HepG2 (cell line): Measurements from ENCODE around the gene HAGH. TPM values are rescaled to one million over a fixed set of nuclear protein-coding genes. Genes with fewer than 3 reads are reported as not detected.

Experiments used
- ATAC-seq: fragments of 200-7000 bp; cut with Tn5 transposase; 3 replicates; pipeline ENCODE4 v1.9.1; 2020; ENCODE audit warnings: mild to moderate bottlenecking, moderate library complexity
- BruUV-seq: library from RNA; stranded (reverse); fragments of 400-500 nt; replicated peaks from 2 replicates; lab custom pipeline; 2021; lab: Mats Ljungman, UMichigan
- CTCF ChIA-PET: fragments of 300-600 bp; formaldehyde crosslinking; extraction: SDS; loops from one replicate; lab custom pipeline; 2021; ENCODE audit warnings: low total read pairs, inconsistent platforms, low intra/inter-chr PET ratio; lab: Yijun Ruan, JAX
- POLR2A ChIA-PET: fragments of 350-600 bp; sonication (Branson Sonifier 250); formaldehyde crosslinking; loops from one replicate; lab custom pipeline; 2020; ENCODE audit warnings: antibody characterized with exemption, inconsistent platforms; lab: Yijun Ruan, JAX
- DNase-seq: peaks from one replicate; pipeline ENCODE4 v3.0.0-alpha.2; 2015; ENCODE audit warnings: low spot score
- FAIRE-seq: peaks from 3 replicates; lab custom pipeline; 2011; peaks lifted over from hg19 to GRCh38; lab: Jason Lieb, UNC
- H2AFZ ChIP-seq: one replicate; pipeline ENCODE4 v1.6.1; 2011; ENCODE audit warnings: low read length, inconsistent platforms
- H3K27ac ChIP-seq: fragments of 300-600 bp; 3 replicates; pipeline ENCODE4 v1.8.0; 2011; ENCODE audit warnings: mixed run types, mild to moderate bottlenecking, mixed read lengths, low read length, inconsistent platforms; ENCODE audit not compliant: insufficient read depth; ENCODE audit errors: extremely low read length
- H3K27me3 ChIP-seq, 2 experiments: fragments of 200-600 bp in 1 of 2; 2 replicates in 1 of 2; 3 replicates in 1 of 2; pipeline versions ENCODE4 v1.6.0 to v1.8.0; 2011; ENCODE audit warnings: low read length in 2 of 2, mild to moderate bottlenecking in 2 of 2, moderate library complexity in 2 of 2, inconsistent platforms in 1 of 2; ENCODE audit not compliant: insufficient read depth in 2 of 2, control insufficient read depth in 1 of 2
- H3K36me3 ChIP-seq, 2 experiments: fragments of 200-600 bp in 1 of 2; replicated peaks in 1 of 2; 2 replicates in 1 of 2; 3 replicates in 1 of 2; pipeline versions ENCODE4 v1.5.1 to v1.8.0; 2011; ENCODE audit warnings: low read length in 2 of 2, inconsistent platforms in 1 of 2; ENCODE audit not compliant: insufficient read depth in 2 of 2, control insufficient read depth in 1 of 2
- H3K4me1 ChIP-seq: 2 replicates; pipeline ENCODE4 v1.5.1; 2012; ENCODE audit warnings: low read length, inconsistent platforms; ENCODE audit not compliant: insufficient read depth
- H3K4me2 ChIP-seq: 2 replicates; pipeline ENCODE4 v1.6.0; 2011; ENCODE audit warnings: low read depth, low read length, inconsistent platforms
- H3K4me3 ChIP-seq, 3 experiments: fragments of 200-600 bp in 1 of 3; sonication (generic), shearing (Covaris generic) in 1 of 3; replicated peaks in 1 of 3; 2 replicates each; pipeline ENCODE4 v1.5.1; 2011 to 2016; ENCODE audit warnings: low read length in 3 of 3, inconsistent platforms in 2 of 3, low read depth in 2 of 3, mild to moderate bottlenecking in 2 of 3, control low read depth in 1 of 3, mixed read lengths in 1 of 3; ENCODE audit not compliant: insufficient read depth in 1 of 3
- H3K79me2 ChIP-seq: one replicate; pipeline ENCODE4 v1.6.1; 2011; ENCODE audit warnings: low read length, inconsistent platforms; ENCODE audit not compliant: insufficient read depth
- H3K9ac ChIP-seq: 2 replicates; pipeline ENCODE4 v1.6.0; 2011; ENCODE audit warnings: mild to moderate bottlenecking, low read depth, low read length, inconsistent platforms; ENCODE audit not compliant: insufficient read depth
- H3K9me3 ChIP-seq: 2 replicates; pipeline ENCODE4 v1.5.1; 2012; ENCODE audit warnings: mild to moderate bottlenecking, low read length
- H4K20me1 ChIP-seq: 2 replicates; pipeline ENCODE4 v1.6.0; 2011; ENCODE audit warnings: inconsistent platforms, mild to moderate bottlenecking, low read length, moderate library complexity; ENCODE audit not compliant: insufficient read depth
- NFIB ChIP-seq: sonication (generic); formaldehyde crosslinking; IDR thresholded peaks from 2 replicates; pipeline ENCODE4 v1.9.0; 2021; ENCODE audit warnings: missing genetic modification reagents, mild to moderate bottlenecking, borderline replicate concordance
- POLR2A ChIP-seq, 2 experiments: IDR thresholded peaks; 2 replicates each; pipeline ENCODE4 v1.6.1; 2011; ENCODE audit warnings: low read depth in 2 of 2, low read length in 2 of 2, mild to moderate bottlenecking in 1 of 2, moderate library complexity in 1 of 2; ENCODE audit not compliant: insufficient read depth in 1 of 2
- ZNF256 ChIP-seq: sonication (generic); formaldehyde crosslinking; conservative IDR thresholded peaks from 2 replicates; pipeline ENCODE4 v1.4.0; 2020; ENCODE audit warnings: missing genetic modification reagents
- ZNF496 ChIP-seq: sonication (generic); formaldehyde crosslinking; IDR thresholded peaks from 2 replicates; pipeline ENCODE4 v1.8.1; 2023; ENCODE audit warnings: mild to moderate bottlenecking, moderate library complexity, missing genetic modification reagents; ENCODE audit not compliant: insufficient replicate concordance
- WGBS: methylation state at CpG from one replicate; pipeline ENCODE4 v1.1.6; 2017; ENCODE audit warnings: low lambda C conversion rate; 5-methylcytosine and 5-hydroxymethylcytosine counted together
- in situ Hi-C: cut with HindIII; loops from 2 replicates; pipeline ENCODE4 v1.10.0; 2017; ENCODE audit warnings: low pct_unique_long_range_greater_than_20kb; ENCODE audit not compliant: extremely low pct_ligation_motif_present
- intact Hi-C: fragments of 100-400 bp; cut with micrococcal nuclease; formaldehyde crosslinking; loops from one replicate; pipeline ENCODE4 v1.10.0; 2022; ENCODE audit not compliant: unreplicated experiment
- polyA plus RNA-seq, 8 experiments: library from polyadenylated mRNA; depleted of rRNA in 3 of 8; stranded (reverse) in 7 of 8; unstranded in 1 of 8; fragments of >200 nt; fragmentation: Illumina TruSeq in 4 of 8; extraction: Trizol in 4 of 8; gene quantifications; 2 replicates each; pipeline versions ENCODE4 v1.2.1 to v1.2.3, GENCODE V29; 2011 to 2016; ENCODE audit warnings: low read depth in 4 of 8, missing spikeins in 1 of 8, mixed read lengths in 1 of 8; ENCODE audit not compliant: insufficient read depth in 1 of 8
- total RNA-seq, 5 experiments: library from RNA; depleted of rRNA; stranded (reverse); fragments of >200 nt; fragmentation: Illumina TruSeq; extraction: Trizol; gene quantifications; 2 replicates each; pipeline ENCODE4 v1.2.3, GENCODE V29; 2016; ENCODE audit warnings: low read depth in 1 of 5

Gene HAGH
- total and polyA plus RNA-seq, 2 of the 13 experiments (the other 11 are each of a cell fraction or from before 2014, with no cell fraction given), result 70.4 to 95.4 TPM

DNA sequence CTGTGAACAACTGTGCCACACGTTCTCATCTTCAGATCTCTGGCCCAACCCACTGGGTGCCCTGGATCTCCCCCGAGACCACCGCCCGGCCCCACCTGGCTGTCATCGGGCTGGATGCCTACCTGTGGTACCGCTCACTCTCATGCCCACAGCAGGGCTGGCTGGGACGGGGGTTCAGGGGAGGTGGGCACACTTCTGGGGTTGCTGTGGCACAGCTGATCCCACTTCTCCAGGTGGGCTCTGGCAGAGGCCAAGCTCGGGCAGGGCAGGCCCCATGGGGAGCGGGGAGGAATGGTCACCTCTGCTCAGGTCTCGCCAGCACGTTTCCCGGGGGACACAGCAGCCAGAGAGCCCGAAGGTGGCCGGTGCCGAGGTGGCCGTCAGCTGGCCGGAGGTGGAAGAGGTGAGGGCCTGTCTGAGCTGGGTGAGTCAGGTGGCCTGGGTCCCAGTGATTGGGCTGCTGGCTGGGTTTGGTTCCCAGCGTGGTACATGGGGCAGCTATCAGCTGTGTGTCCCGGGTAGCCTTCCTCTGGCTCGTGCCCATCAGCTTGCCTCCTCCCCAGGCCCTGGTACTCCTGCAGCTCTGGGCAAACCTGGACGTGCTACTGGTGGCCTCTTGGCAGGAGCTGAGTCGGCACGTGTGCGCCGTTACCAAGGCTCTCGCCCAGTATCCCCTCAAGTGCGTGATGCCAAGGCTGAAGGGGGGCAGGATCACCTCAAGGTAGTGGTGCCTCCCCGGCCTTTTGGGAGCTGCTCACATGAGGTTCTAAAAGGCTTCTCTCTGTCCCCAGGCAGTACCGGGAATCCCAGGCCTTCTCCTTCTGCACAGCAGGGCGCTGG lies 51.4 kb downstream of the HAGH start:
- WGBS, result 97% methylated on average over 24 of the region's 30 CpGs
- Histone ChIP-seq H3K4me2 (peak overlapping the region; percentile 91; the same call in 1 of the 2 replicates), H3K27ac (no peak overlapping the region), H3K9me3 (no peaks in the 10 kb centered on the region), H3K27me3 (no peaks in the 10 kb centered on the region; a peak in 2 of 5 replicates), H3K36me3 (peaks cover 5 to 16% of the 10 kb centered on the region in 2 experiments; a peak in 4 of 5 replicates), H3K4me1 (peaks cover 12% of the 10 kb centered on the region), H4K20me1 (no peaks in the 10 kb centered on the region), H3K79me2 (peaks cover 30% of the 10 kb centered on the region), H3K9ac (no peak overlapping the region), H3K4me3 (no peak overlapping the region; a peak in 1 of 6 replicates), H2AFZ (no peak overlapping the region)
- DNase-seq, result no peak
- CTCF ChIA-PET, result no interaction called here
- BruUV-seq, result no TSS peak
- no peak for ATAC-seq
- TF ChIP-seq ZNF256 (CRISPR knock-in tag), result no peak
- TF ChIP-seq POLR2A (IDR thresholded peaks at IDR 0.05; ENCODE audit: insufficient read depth in 1 of 2, low read depth in 2 of 2, low read length in 2 of 2), result 0 out of 4 replicates have a peak, but pooled peaks of 1 of the 2 experiments have one; percentile 20
- POLR2A ChIA-PET, result interaction anchor here (1.1 to 3.8 kb wide), 3 partner anchors 8 to 49 kb away, joined by 4 to 23 read pairs (median 10); partner anchors contain the start of genes IGFALS, NUBP2 and SPSB3
- in situ Hi-C loops, result no loop called here
- intact Hi-C loops, result no loop called here
- no peak for FAIRE-seq

DNA sequence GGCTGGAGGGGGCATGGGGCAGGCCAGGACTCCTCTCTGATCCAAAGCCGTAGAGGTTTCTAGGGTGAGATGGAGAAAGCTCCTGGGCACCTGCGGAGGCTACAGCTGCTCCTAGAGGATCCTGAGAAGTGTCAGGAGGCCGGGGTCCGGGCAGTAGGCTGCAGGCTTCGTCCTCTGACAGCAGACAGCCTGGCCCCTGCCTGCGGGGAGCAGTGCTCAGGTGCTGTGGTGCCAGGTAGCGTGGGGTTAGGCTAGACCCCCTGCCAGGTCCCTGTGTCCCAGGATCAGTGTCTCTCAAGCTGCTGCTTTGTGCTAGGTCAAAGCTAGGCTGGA lies 52.2 kb downstream of the HAGH start:
- peaks cover 12% of the 10 kb centered on the region for H3K4me1 ChIP-seq
- TF ChIP-seq ZNF496 (CRISPR knock-in tag) (no peak), NFIB (CRISPR knock-in tag) (0 out of 2 replicates have a peak, but pooled peaks have one; percentile 78)
- TF ChIP-seq, all 625 proteins: peak for 1
- H4K20me1 ChIP-seq, result no peaks in the 10 kb centered on the region
- DNase-seq (no peak), FAIRE-seq (no peak), ATAC-seq (no peak)
- no peak overlapping the region for H2AFZ ChIP-seq
- no peaks in the 10 kb centered on the region; a peak in 2 of 5 replicates for H3K27me3 ChIP-seq
- no CpG with 5 or more reads among the region's 7 CpGs for WGBS
- ChIA-PET POLR2A (interaction anchor here (1.0 to 3.8 kb wide), 4 partner anchors 8 to 53 kb away, joined by 4 to 23 read pairs (median 7); partner anchors contain the start of genes FAHD1, IGFALS, NUBP2 and SPSB3), CTCF (interaction anchor here (2.2 kb wide), 1 partner anchor 49 kb away, joined by 9 read pairs; no protein-coding TSS in a partner anchor)
- H3K4me3 ChIP-seq, result peak overlapping the region; percentile 94 to 96 (median 95)
- no TSS peak for BruUV-seq
- peak overlapping the region; percentile 91 for H3K4me2 ChIP-seq
- peaks cover 6 to 21% of the 10 kb centered on the region in 2 experiments; a peak in 4 of 5 replicates for H3K36me3 ChIP-seq
- peaks cover 30% of the 10 kb centered on the region for H3K79me2 ChIP-seq
- no peaks in the 10 kb centered on the region for H3K9me3 ChIP-seq
- H3K9ac ChIP-seq, result peak overlapping the region; percentile 99; the same call in 1 of the 2 replicates
- peak overlapping the region; percentile 90 for H3K27ac ChIP-seq
- intact Hi-C loops, result loop anchor here (5.0 kb wide), 1 partner anchor 38 kb away; no protein-coding TSS in a partner anchor
- in situ Hi-C loops, result no loop called here
